GM12801 (cell line): Measurements from ENCODE around the gene LSP1.

Experiments used
- CTCF ChIP-seq: IDR thresholded peaks from one replicate; pipeline ENCODE4 v1.5.1; 2011; ENCODE audit warnings: control low read depth; ENCODE audit not compliant: insufficient read length; ENCODE audit errors: extremely low read depth

LSP1 gene

DNA sequence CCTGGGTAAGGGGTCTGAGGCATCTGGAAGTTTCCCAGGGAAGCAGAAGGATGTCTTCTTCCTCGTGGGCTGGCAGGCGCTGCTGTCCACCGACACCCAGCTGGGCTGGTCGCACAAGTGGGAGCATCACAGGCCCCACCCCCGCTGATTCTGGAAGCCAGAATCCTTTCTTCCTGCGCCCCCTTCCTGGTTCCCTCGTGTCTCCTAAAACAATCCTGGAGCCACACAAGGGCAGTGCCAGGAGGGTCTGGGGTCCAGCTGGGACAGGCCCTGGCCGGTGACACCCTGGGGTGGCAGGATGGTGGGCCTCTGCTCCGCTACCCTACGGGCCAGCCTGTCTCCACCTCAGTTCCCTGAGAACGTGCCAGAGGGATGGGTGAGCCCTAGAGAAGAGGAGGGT, 4.2 kb downstream of the LSP1 start:
- TF ChIP-seq CTCF = no peak

DNA sequence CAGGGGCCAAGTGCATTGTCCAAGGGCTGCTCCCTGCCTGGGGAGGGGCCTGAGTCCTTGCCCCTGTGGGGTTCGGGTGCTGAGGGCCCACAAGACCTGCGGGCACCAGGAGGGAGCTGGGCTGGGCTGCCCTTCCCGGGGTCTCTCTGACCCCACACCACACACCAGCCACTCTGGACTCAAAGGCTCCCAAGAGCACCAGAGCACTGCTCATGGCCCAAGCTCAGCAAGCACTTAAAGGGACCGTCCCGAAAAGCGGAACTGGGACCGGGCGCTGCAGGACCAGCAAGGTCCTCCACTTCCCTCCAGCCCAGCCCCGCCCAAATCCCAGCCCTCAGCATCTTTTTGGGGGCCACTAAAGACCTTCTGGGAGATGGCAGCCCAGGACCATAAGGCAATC, 5.3 kb downstream of the LSP1 start:
- no peak for TF ChIP-seq CTCF

DNA sequence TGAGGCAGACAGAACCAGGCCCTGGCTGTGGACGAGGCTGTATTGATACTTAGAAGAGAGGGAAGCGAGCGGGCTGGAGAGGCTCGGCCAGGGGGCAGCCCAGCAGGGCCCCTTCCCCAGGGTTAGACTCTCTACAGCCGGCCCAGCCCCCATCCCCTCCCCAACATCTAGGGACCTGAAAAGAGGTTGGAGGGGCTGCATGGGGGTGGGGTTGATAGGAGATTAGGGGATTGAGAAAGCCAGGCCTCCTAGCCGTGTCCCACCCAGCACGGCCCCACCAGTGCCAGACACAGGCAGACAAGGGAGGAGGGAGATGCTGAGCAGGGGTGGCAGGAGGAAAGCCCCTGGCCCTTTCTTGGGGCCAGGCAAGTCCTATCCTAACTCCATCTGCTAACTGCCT, 5.7 kb downstream of the LSP1 start:
- no peak for TF ChIP-seq CTCF

DNA sequence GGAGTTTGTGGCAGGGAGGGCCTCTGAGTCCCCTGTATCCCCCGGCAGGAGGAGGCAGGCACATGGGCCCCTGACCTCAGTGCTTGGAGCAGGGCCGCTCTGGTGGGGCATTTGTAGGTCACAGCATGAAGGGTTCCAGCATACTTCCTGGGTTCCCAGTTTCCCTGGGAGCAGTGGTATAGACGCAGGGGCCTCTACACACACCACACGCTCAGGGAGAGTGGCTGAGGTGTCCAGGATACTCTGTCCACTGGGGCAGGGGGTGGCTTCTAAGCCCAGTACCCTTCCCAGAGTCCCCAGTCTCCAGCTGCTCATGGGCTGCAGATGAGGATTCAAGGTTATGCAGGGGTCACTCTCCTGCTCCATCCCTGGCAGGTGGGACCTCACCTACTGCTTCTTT, 6.1 kb downstream of the LSP1 start:
- TF ChIP-seq CTCF = no peak

GRCh38 chr11:1860108-1860507, 7.2 kb downstream of the LSP1 start:
- TF ChIP-seq CTCF = no peak

- no peak for TF ChIP-seq CTCF
Measured at GRCh38 chr11:1861435-1862411, 8.8 kb downstream of the LSP1 start.

- TF ChIP-seq CTCF = no peak
Measured at GRCh38 chr11:1862588-1863351, 9.9 kb downstream of the LSP1 start.
